Keratinocyte (primary cell): Measurements from ENCODE around the gene LMBR1L. TPM values are rescaled to one million over a fixed set of nuclear protein-coding genes. Genes with fewer than 3 reads are reported as not detected.

Experiments used
- DNase-seq: peaks from one replicate; pipeline ENCODE4 v3.0.0-alpha.2; 2011; ENCODE audit warnings: low read depth, missing footprints, low spot score
- FAIRE-seq: peaks from 2 replicates; lab custom pipeline; 2011; peaks lifted over from hg19 to GRCh38; lab: Jason Lieb, UNC
- H2AFZ ChIP-seq: 2 replicates; pipeline ENCODE4 v1.6.0; 2012; ENCODE audit warnings: low read length, control low read depth, inconsistent platforms; ENCODE audit not compliant: control insufficient read depth
- H3K27ac ChIP-seq: 2 replicates; pipeline ENCODE4 v1.5.1; 2011; ENCODE audit warnings: low read length; ENCODE audit not compliant: control insufficient read depth, insufficient read depth
- H3K27me3 ChIP-seq: 3 replicates; pipeline ENCODE4 v1.6.0; 2011; ENCODE audit warnings: low read length; ENCODE audit not compliant: control insufficient read depth, insufficient read depth; ENCODE audit errors: extremely low read depth
- H3K36me3 ChIP-seq, 2 experiments: 2 replicates in 1 of 2; 3 replicates in 1 of 2; pipeline ENCODE4 v1.5.1; 2011; ENCODE audit warnings: low read length in 2 of 2, mild to moderate bottlenecking in 1 of 2; ENCODE audit not compliant: control insufficient read depth in 2 of 2, insufficient read depth in 2 of 2; ENCODE audit errors: extremely low read depth in 1 of 2
- H3K4me1 ChIP-seq: 3 replicates; pipeline ENCODE4 v1.5.1; 2011; ENCODE audit warnings: low read length; ENCODE audit not compliant: control insufficient read depth, insufficient read depth; ENCODE audit errors: extremely low read depth
- H3K4me2 ChIP-seq: 3 replicates; pipeline ENCODE4 v1.6.0; 2011; ENCODE audit warnings: low read depth, low read length; ENCODE audit not compliant: control insufficient read depth, insufficient read depth; ENCODE audit errors: extremely low read depth
- H3K4me3 ChIP-seq, 3 experiments: fragments of 200-600 bp in 1 of 3; sonication (generic) in 1 of 3; 2 replicates in 2 of 3; 3 replicates in 1 of 3; pipeline ENCODE4 v1.5.1; 2011 to 2016; ENCODE audit warnings: low read length in 3 of 3, mild to moderate bottlenecking in 3 of 3, control low read depth in 2 of 3, inconsistent platforms in 1 of 3, low read depth in 1 of 3, mixed read lengths in 1 of 3, mixed run types in 1 of 3, moderate library complexity in 1 of 3; ENCODE audit not compliant: control insufficient read depth in 2 of 3, insufficient read depth in 2 of 3; ENCODE audit errors: extremely low read depth in 1 of 3
- H3K79me2 ChIP-seq: 2 replicates; pipeline ENCODE4 v1.6.0; 2012; ENCODE audit warnings: low read length; ENCODE audit not compliant: control insufficient read depth, insufficient read depth
- H3K9ac ChIP-seq: 3 replicates; pipeline ENCODE4 v1.6.0; 2011; ENCODE audit warnings: low read length; ENCODE audit not compliant: control insufficient read depth, insufficient read depth; ENCODE audit errors: extremely low read depth
- H3K9me1 ChIP-seq: 3 replicates; pipeline ENCODE4 v1.6.0; 2011; ENCODE audit warnings: low read length; ENCODE audit not compliant: control insufficient read depth, insufficient read depth; ENCODE audit errors: extremely low read depth
- H3K9me3 ChIP-seq: 2 replicates; pipeline ENCODE4 v1.5.1; 2012; ENCODE audit warnings: low read depth, low read length; ENCODE audit not compliant: control insufficient read depth
- H4K20me1 ChIP-seq: 3 replicates; pipeline ENCODE4 v1.6.0; 2011; ENCODE audit warnings: low read length; ENCODE audit not compliant: control insufficient read depth, insufficient read depth; ENCODE audit errors: extremely low read depth
- EZH2 ChIP-seq: IDR thresholded peaks from one replicate; pipeline ENCODE4 v1.6.1; 2012; ENCODE audit warnings: inconsistent platforms, mild to moderate bottlenecking, low read length, moderate library complexity
- dilution Hi-C: fragments of 300-500 bp; cut with MboI; formaldehyde crosslinking; loops from one replicate; pipeline ENCODE4 v1.7.0; 2020; ENCODE audit warnings: low sequenced_read_pairs; ENCODE audit not compliant: extremely low pct_ligation_motif_present
- polyA plus RNA-seq, 5 experiments: library from polyadenylated mRNA; depleted of rRNA in 3 of 5; stranded (reverse) in 3 of 5; stranded (forward) in 1 of 5; unstranded in 1 of 5; fragments of >200 nt; gene quantifications; 1 replicate in 1 of 5; 2 replicates in 3 of 5; 3 replicates in 1 of 5; pipeline versions ENCODE4 v1.2.1 to v1.2.3, GENCODE V29; 2011 to 2012; ENCODE audit warnings: missing spikeins in 2 of 5, low read depth in 1 of 5, low replicate concordance in 1 of 5
- TF ChIP-seq, protein P1 (sequence below), 3 experiments: IDR thresholded peaks in 1 of 3; conservative IDR thresholded peaks in 1 of 3; optimal IDR thresholded peaks in 1 of 3; 2 replicates in 2 of 3; 3 replicates in 1 of 3; pipeline versions ENCODE3 to v1.5.1; 2011; ENCODE audit warnings: low read length in 3 of 3, mild to moderate bottlenecking in 3 of 3, moderate library complexity in 2 of 3, control low read depth in 1 of 3, inconsistent platforms in 1 of 3; ENCODE audit not compliant: insufficient read depth in 2 of 3; ENCODE audit errors: extremely low read depth in 1 of 3

LMBR1L gene
- polyA plus RNA-seq, 1 donor (not counting 4 experiments of a cell fraction or from before 2014, with no cell fraction given), result 30.1 TPM

DNA sequence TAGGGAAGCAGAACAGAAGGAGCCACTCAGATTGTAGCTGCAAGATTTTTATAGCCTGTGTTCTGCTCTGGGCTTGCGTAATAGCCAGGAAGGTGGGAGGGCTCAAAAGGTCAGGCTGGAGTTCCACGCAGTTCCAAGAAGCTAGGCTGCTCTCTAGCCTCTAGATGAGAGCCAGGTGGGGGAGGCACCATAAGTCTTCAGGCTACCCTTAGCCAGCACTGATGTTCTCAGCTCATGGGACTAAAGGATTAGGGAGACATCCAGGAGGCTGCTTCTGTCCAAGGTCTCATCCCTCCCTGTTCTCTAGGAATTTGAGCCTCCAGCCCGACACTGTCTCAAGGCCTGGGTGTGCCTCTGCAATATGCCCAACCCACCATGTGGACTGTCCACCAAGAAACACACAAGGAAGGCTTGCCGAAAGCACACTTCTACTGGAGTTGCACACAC, 1.7 kb downstream of the LMBR1L start:
- TF ChIP-seq EZH2, result no peak
- TF ChIP-seq, protein P1, sequence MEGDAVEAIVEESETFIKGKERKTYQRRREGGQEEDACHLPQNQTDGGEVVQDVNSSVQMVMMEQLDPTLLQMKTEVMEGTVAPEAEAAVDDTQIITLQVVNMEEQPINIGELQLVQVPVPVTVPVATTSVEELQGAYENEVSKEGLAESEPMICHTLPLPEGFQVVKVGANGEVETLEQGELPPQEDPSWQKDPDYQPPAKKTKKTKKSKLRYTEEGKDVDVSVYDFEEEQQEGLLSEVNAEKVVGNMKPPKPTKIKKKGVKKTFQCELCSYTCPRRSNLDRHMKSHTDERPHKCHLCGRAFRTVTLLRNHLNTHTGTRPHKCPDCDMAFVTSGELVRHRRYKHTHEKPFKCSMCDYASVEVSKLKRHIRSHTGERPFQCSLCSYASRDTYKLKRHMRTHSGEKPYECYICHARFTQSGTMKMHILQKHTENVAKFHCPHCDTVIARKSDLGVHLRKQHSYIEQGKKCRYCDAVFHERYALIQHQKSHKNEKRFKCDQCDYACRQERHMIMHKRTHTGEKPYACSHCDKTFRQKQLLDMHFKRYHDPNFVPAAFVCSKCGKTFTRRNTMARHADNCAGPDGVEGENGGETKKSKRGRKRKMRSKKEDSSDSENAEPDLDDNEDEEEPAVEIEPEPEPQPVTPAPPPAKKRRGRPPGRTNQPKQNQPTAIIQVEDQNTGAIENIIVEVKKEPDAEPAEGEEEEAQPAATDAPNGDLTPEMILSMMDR (optimal IDR thresholded peaks at IDR 0.05 in 1 of 3, IDR thresholded peaks at IDR 0.05 in 1 of 3, conservative IDR thresholded peaks at IDR 0.05 in 1 of 3; ENCODE audit: extremely low read depth in 1 of 3, insufficient read depth in 2 of 3, low read length in 3 of 3), result no peak
- no peaks in the 10 kb centered on the region for H4K20me1 ChIP-seq

DNA sequence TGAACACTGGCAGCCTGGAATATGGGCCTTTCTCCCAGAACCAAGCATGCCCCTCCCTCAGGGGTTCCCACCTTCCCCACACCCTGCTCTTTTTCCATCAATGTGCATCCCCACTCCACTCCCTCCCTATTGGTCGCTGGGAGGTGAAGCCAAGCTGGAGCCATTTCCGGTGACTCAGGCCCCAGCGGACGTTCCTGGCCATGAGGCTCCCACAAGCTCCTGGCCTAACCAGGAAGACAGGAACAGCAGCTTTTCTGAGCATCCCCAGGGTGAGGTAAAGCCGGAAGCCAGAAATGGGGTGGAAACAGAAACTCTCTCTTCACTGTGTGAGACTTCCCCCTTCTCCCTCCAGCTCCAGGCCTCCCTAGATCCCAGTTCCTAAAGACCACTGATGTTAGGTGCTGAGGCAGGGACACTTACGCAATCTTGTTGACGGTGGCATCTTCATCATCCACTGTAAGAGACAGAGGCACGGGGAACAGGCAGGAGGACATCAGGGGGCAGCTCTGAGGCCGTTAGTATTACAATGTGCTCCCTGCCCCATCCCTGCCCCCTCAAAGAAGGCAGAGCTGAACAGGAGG, 5.1 kb downstream of the LMBR1L start:
- FAIRE-seq, result peak; percentile 34
- Histone ChIP-seq H3K36me3 (peaks cover 21 to 36% of the 10 kb centered on the region in 2 experiments), H4K20me1 (no peaks in the 10 kb centered on the region), H2AFZ (peak overlapping the region; percentile 58), H3K27ac (peak overlapping the region; percentile 49), H3K27me3 (no peaks in the 10 kb centered on the region), H3K9me1 (no peaks in the 10 kb centered on the region), H3K4me3 (no peak overlapping the region), H3K79me2 (peaks cover 23% of the 10 kb centered on the region), H3K4me2 (peak overlapping the region; percentile 50), H3K9me3 (no peaks in the 10 kb centered on the region), H3K9ac (no peak overlapping the region), H3K4me1 (peaks cover 18% of the 10 kb centered on the region)
- no peak for DNase-seq
- dilution Hi-C loops, result no loop called here
- TF ChIP-seq, protein P1 (optimal IDR thresholded peaks at IDR 0.05 in 1 of 3, IDR thresholded peaks at IDR 0.05 in 1 of 3, conservative IDR thresholded peaks at IDR 0.05 in 1 of 3; ENCODE audit: extremely low read depth in 1 of 3, insufficient read depth in 2 of 3, low read length in 3 of 3), result no peak
- no peak for TF ChIP-seq EZH2

More for the DNA sequence above, 1.7 kb downstream of the LMBR1L start:
- dilution Hi-C loops, result no loop called here
- H3K79me2 ChIP-seq, result peaks cover 23% of the 10 kb centered on the region
- H2AFZ ChIP-seq, result no peak overlapping the region
- no peak overlapping the region for H3K9ac ChIP-seq
- peak overlapping the region in 2 of 3 experiments; percentile 6 to 93 for H3K4me3 ChIP-seq
- no peak for FAIRE-seq
- H3K9me1 ChIP-seq, result no peaks in the 10 kb centered on the region
- H3K4me1 ChIP-seq, result peaks cover 23% of the 10 kb centered on the region
- DNase-seq, result no peak
- no peaks in the 10 kb centered on the region for H3K27me3 ChIP-seq
- peak overlapping the region; percentile 94 for H3K4me2 ChIP-seq
- H3K27ac ChIP-seq, result no peak overlapping the region
- no peaks in the 10 kb centered on the region for H3K9me3 ChIP-seq
- H3K36me3 ChIP-seq, result peaks cover 5 to 11% of the 10 kb centered on the region in 2 experiments
